Neuron (in vitro differentiated cells): ENCODE measurements around the gene OR10T2.
"Not testable (repeated sequence)": the region's sequence is repeated elsewhere in the genome, so short reads cannot be mapped to it uniquely, and the experiment has no call there.

Source experiments
- H2AFZ ChIP-seq: one replicate; pipeline ENCODE4 v1.6.1; 2013; ENCODE audit warnings: low read depth, mild to moderate bottlenecking, inconsistent platforms, low read length, moderate library complexity
- H3K27me3 ChIP-seq: one replicate; pipeline ENCODE4 v1.6.1; 2013; ENCODE audit warnings: low read length; ENCODE audit not compliant: insufficient read depth
- H3K36me3 ChIP-seq: one replicate; pipeline ENCODE4 v1.6.1; 2013; ENCODE audit warnings: low read length; ENCODE audit not compliant: insufficient read depth
- H3K4me1 ChIP-seq: one replicate; pipeline ENCODE4 v1.6.1; 2013; ENCODE audit warnings: low read length; ENCODE audit not compliant: insufficient read depth
- H3K4me3 ChIP-seq: 2 replicates; pipeline ENCODE4 v1.5.1; 2013; ENCODE audit warnings: mild to moderate bottlenecking, low read length, moderate library complexity
- H3K9me3 ChIP-seq: one replicate; pipeline ENCODE4 v1.6.1; 2013; ENCODE audit warnings: low read length

The OR10T2 gene, protein sequence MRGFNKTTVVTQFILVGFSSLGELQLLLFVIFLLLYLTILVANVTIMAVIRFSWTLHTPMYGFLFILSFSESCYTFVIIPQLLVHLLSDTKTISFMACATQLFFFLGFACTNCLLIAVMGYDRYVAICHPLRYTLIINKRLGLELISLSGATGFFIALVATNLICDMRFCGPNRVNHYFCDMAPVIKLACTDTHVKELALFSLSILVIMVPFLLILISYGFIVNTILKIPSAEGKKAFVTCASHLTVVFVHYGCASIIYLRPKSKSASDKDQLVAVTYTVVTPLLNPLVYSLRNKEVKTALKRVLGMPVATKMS

DNA sequence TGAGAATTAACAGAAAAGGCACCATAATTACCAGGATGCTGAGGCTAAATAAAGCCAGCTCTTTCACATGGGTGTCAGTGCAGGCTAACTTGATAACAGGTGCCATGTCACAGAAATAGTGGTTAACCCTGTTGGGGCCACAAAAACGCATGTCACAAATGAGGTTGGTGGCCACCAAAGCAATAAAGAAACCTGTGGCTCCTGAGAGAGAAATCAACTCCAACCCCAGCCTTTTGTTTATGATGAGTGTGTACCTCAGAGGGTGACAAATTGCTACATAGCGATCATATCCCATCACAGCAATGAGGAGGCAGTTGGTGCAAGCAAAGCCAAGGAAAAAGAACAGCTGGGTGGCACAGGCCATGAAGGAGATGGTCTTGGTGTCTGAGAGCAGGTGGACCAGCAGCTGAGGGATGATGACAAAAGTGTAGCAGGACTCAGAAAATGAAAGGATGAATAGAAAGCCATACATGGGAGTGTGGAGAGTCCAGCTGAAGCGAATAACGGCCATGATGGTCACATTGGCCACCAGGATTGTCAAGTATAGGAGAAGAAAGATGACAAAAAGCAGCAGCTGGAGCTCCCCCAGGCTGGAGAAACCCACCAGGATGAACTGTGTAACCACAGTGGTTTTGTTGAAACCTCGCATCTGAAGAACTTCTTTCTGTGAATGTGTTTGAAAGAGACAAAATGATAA is at the start of gene OR10T2:
OR10T2 (minus strand) TSS at position 649 of the 697 bp plus-strand sequence; CDS start at position 649, 0 bp downstream.
- Histone ChIP-seq H2AFZ (no peak within 1 kb of the TSS), H3K9me3 (no peaks in the 10 kb centered on the region), H3K27me3 (no peaks in the 10 kb centered on the region), H3K36me3 (no peaks in the 10 kb centered on the region), H3K4me3 (no peak within 1 kb of the TSS), H3K4me1 (no peaks in the 10 kb centered on the region)

GRCh38 chr1:158445376-158445775 is 46.1 kb upstream of the OR10T2 start:
- no peaks in the 10 kb centered on the region for H3K4me1 ChIP-seq
- no peaks in the 10 kb centered on the region for H3K9me3 ChIP-seq
- no peaks in the 10 kb centered on the region for H3K27me3 ChIP-seq
- H3K4me3 ChIP-seq = no peak overlapping the region
- no peaks in the 10 kb centered on the region for H3K36me3 ChIP-seq
- no peak overlapping the region for H2AFZ ChIP-seq

- no peaks in the 10 kb centered on the region for H3K4me1 ChIP-seq
- no peaks in the 10 kb centered on the region for H3K9me3 ChIP-seq
- H3K4me3 ChIP-seq = no peak overlapping the region
- H2AFZ ChIP-seq = no peak overlapping the region
- no peaks in the 10 kb centered on the region for H3K36me3 ChIP-seq
- H3K27me3 ChIP-seq = no peaks in the 10 kb centered on the region
These were observed 35.5 kb upstream of the OR10T2 start for GRCh38 chr1:158434741-158435140.

DNA sequence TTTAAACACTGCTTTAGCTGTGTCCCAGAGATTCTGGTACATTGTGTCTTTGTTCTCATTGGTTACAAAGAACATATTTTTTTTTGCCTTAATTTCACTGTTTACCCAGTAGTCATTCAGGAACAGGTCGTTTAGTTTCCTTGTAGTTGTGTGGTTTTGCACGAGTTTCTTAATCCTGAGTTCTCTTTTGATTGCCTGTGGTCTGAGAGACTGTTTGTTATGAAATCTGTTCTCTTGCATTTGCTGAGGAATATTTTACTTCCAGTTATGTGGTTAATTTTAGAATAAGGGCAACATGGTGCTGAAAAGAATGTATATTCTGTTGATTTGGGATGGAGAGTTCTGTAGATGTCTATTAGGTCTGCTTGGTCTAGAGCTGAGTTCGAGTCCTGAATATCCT is 30.9 kb upstream of the OR10T2 start:
- not testable (repeated sequence) for H2AFZ ChIP-seq, H3K36me3 ChIP-seq, H3K4me3 ChIP-seq, H3K27me3 ChIP-seq, H3K9me3 ChIP-seq, H3K4me1 ChIP-seq

DNA sequence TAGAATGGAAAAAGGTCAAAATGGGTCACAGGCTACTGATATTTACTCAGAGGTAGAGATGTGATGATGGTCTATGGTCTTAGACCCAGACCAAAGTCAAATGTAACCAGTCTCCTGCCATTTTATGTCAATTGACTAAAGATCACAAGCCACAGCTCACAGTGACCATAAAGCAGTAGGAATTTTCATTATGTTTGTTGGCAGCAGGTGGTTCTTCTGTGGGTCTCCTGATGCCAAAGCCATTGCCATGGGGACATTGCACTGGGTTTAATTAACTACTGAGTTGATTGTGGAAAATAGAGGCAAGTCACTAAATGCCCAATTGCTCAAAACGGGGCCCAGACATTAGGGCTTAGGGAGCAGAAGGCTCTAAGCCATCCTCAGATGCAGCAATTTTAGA is 26.9 kb upstream of the OR10T2 start, which contains the start of gene OR10K2:
OR10K2 (minus strand) TSS at position 101 of the 400 bp plus-strand sequence. CDS start 5,371 bp downstream, outside the sequence.
- H3K36me3 ChIP-seq = no peaks in the 10 kb centered on the region
- no peak within 1 kb of the TSS for H3K4me3 ChIP-seq

DNA sequence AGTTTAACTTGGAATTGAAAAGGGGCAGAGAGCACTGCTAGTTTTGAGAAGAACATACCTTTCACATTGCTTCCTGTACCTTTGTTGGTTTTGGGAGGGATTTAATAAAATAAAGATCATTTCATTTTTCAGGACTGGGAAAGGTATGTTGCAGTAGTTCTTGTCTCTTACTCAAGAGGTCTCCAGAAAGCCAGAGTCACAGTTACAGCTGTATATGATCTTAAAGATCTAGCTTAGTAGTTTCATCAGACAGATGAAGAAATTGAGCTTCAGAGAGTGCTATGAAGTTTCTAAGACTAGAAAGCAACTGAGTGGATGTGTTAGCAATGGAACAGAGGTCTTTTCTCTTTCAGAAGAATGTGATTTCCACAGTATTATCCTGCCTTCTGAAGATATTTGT is 25.8 kb upstream of the OR10T2 start:
- Histone ChIP-seq H3K36me3 (no peaks in the 10 kb centered on the region), H3K4me3 (no peak overlapping the region), H2AFZ (no peak overlapping the region), H3K4me1 (peaks cover 10% of the 10 kb centered on the region), H3K27me3 (no peaks in the 10 kb centered on the region), H3K9me3 (no peaks in the 10 kb centered on the region)

More for the DNA sequence above, 26.9 kb upstream of the OR10T2 start, which contains the start of gene OR10K2:
- Histone ChIP-seq H2AFZ (no peak within 1 kb of the TSS), H3K27me3 (no peaks in the 10 kb centered on the region), H3K4me1 (peaks cover 10% of the 10 kb centered on the region), H3K9me3 (no peaks in the 10 kb centered on the region)

GRCh38 chr1:158422212-158422611 is 22.9 kb upstream of the OR10T2 start:
- H3K27me3 ChIP-seq = no peaks in the 10 kb centered on the region
- no peak overlapping the region for H2AFZ ChIP-seq
- no peaks in the 10 kb centered on the region for H3K36me3 ChIP-seq
- no peak overlapping the region for H3K4me3 ChIP-seq
- no peaks in the 10 kb centered on the region for H3K9me3 ChIP-seq
- H3K4me1 ChIP-seq = peaks cover 10% of the 10 kb centered on the region

- Histone ChIP-seq H3K9me3 (no peaks in the 10 kb centered on the region), H3K4me3 (no peak overlapping the region), H3K27me3 (no peaks in the 10 kb centered on the region), H3K36me3 (no peaks in the 10 kb centered on the region), H2AFZ (no peak overlapping the region), H3K4me1 (peaks cover 9% of the 10 kb centered on the region)
These were observed 18.3 kb upstream of the OR10T2 start for GRCh38 chr1:158417586-158417985.

DNA sequence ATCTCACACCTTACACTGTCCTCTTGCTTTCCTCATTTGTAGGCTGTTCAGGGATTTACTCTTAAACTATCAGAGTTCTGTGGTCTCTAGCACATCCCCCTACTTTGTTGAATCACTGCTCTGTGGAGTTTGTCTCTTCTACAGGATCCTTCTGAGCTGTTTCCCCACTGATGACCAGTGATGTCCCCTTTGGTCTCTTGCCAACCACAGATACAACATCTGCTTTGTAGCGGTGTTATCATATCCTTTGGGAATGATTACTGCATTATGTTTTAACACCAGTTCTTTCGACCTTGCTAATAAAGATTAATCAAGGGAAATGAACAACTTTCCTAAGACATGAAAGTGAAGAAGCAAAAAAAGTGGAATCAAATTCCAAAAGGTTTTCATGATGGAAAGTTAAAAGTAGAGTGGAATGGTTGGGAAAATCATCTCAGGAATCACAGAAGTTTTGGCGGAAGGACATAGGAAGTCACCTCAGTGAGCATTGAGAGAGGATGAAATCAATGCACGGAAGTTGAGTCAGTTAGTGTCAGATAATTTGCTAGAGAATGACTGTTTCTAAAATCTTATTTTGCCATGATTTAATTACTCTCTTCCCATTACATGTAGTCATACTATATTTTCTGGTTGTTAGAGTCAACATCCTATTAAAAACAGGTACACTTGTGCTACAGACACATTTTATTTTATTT is 15.5 kb upstream of the OR10T2 start:
- H3K9me3 ChIP-seq = no peaks in the 10 kb centered on the region
- no peak overlapping the region for H3K4me3 ChIP-seq
- H3K36me3 ChIP-seq = no peaks in the 10 kb centered on the region
- no peaks in the 10 kb centered on the region for H3K27me3 ChIP-seq
- H2AFZ ChIP-seq = no peak overlapping the region
- H3K4me1 ChIP-seq = no peaks in the 10 kb centered on the region

- H3K36me3 ChIP-seq = no peaks in the 10 kb centered on the region
- no peaks in the 10 kb centered on the region for H3K9me3 ChIP-seq
- H2AFZ ChIP-seq = no peak overlapping the region
- no peaks in the 10 kb centered on the region for H3K4me1 ChIP-seq
- H3K4me3 ChIP-seq = no peak overlapping the region
- no peaks in the 10 kb centered on the region for H3K27me3 ChIP-seq
These were observed 7.8 kb upstream of the OR10T2 start for GRCh38 chr1:158407092-158407491.

DNA sequence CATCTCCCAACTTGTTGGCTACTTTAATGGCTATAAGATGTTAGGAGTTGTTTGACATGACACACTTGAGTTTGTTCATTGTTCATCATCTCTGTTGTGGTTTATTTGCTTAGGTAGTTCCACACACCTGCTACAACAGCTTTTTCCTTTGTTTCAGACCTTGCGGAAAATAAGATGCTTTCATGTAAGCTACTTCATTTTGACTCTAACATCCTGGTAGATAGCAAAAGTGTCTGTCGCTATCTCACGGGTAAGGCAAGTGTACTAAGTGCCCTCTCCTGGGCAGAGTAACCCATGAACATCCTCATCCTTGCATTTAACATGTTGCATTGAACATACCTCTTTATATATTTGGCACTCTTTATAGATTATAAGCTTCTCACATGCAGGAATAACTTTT is 1.6 kb upstream of the OR10T2 start:
- no peaks in the 10 kb centered on the region for H3K4me1 ChIP-seq
- no peaks in the 10 kb centered on the region for H3K27me3 ChIP-seq
- no peak overlapping the region for H2AFZ ChIP-seq
- no peaks in the 10 kb centered on the region for H3K9me3 ChIP-seq
- no peak overlapping the region for H3K4me3 ChIP-seq
- H3K36me3 ChIP-seq = no peaks in the 10 kb centered on the region

DNA sequence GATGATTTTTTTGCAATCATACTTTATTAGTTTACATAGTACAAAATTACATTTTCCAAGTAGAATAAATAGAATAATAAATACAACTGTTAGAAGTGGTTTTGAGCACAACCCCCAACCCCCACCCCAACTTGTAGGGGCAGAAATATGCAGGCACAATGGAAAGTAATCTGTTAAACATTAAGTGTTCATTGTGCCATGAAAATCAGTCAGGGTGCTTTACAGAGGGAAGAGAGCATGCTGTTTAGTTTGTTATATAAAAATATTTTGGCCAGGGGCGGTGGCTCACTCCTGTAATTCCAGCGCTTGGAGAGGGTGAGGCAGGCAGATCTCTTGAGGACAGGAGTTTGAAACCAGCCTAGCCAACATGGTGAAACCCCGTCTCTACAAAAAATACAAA is 2.6 kb downstream of the OR10T2 start:
- no peaks in the 10 kb centered on the region for H3K36me3 ChIP-seq
- H3K4me1 ChIP-seq = no peaks in the 10 kb centered on the region
- no peaks in the 10 kb centered on the region for H3K9me3 ChIP-seq
- no peak overlapping the region for H3K4me3 ChIP-seq
- no peaks in the 10 kb centered on the region for H3K27me3 ChIP-seq
- H2AFZ ChIP-seq = no peak overlapping the region

DNA sequence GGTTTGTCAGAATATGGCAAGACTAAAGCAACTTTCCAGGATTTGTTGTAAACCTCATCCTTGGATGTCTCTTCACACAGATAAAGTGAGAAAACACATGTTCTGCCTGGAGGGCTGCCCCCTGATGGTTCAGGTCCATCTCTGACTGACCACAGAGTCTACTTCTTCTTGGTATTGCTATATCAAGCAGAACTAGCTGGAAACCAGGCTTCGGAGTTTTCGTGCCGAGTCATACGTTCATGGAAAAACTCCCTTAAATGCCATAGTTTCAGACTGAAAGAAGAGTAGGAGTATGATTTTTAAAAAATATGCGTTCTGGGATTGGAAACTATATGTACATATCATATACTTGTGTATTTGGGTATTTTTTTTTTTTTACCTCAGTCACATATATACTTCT is 5.8 kb downstream of the OR10T2 start:
- H3K4me3 ChIP-seq = no peak overlapping the region

More for the DNA sequence above, 5.8 kb downstream of the OR10T2 start:
- Histone ChIP-seq H2AFZ (no peak overlapping the region), H3K27me3 (no peaks in the 10 kb centered on the region), H3K9me3 (no peaks in the 10 kb centered on the region), H3K36me3 (no peaks in the 10 kb centered on the region), H3K4me1 (no peaks in the 10 kb centered on the region)
